H1 (cell line): ENCODE data around the gene ATP1A3.

Experiments
- CBX5 ChIP-seq: fragments of 300-800, 300-1000 bp; sonication (generic); IDR thresholded peaks from 2 replicates; pipeline ENCODE4 v1.7.1; 2016; ENCODE audit warnings: antibody characterized with exemption, low read length, low read depth
- CTCF ChIP-seq, 3 experiments: IDR thresholded peaks; 1 replicate in 2 of 3; 2 replicates in 1 of 3; pipeline versions ENCODE4 v1.5.1 to v1.6.1; 2011; ENCODE audit warnings: low read length in 3 of 3, mild to moderate bottlenecking in 3 of 3, inconsistent platforms in 2 of 3, low read depth in 1 of 3, moderate library complexity in 1 of 3; ENCODE audit not compliant: insufficient read depth in 1 of 3; ENCODE audit errors: control extremely low read depth in 1 of 3
- EP300 ChIP-seq, 2 experiments: IDR thresholded peaks; 1 replicate in 1 of 2; 2 replicates in 1 of 2; pipeline ENCODE4 v1.6.1; 2011 to 2012; ENCODE audit warnings: low read depth in 2 of 2, low read length in 2 of 2, mild to moderate bottlenecking in 2 of 2, borderline replicate concordance in 1 of 2, inconsistent platforms in 1 of 2, moderate library complexity in 1 of 2
- EZH2 ChIP-seq: fragments of 200-600 bp; sonication (generic); IDR thresholded peaks from 2 replicates; pipeline ENCODE4 v1.7.1; 2012; ENCODE audit warnings: low read depth, mild to moderate bottlenecking, moderate library complexity, low read length, inconsistent platforms; ENCODE audit not compliant: severe bottlenecking
- GTF2F1 ChIP-seq: IDR thresholded peaks from 2 replicates; pipeline ENCODE4 v1.6.1; 2012; ENCODE audit warnings: low read depth, low read length, improper control_type of control experiment, borderline replicate concordance
- JUN ChIP-seq: IDR thresholded peaks from 2 replicates; pipeline ENCODE4 v1.6.1; 2011; ENCODE audit warnings: low read depth, mild to moderate bottlenecking, improper control_type of control experiment, low read length
- KDM1A ChIP-seq: fragments of 200-600, 300-600 bp; sonication (generic); IDR thresholded peaks from 2 replicates; pipeline ENCODE4 v1.7.1; 2016; ENCODE audit warnings: mild to moderate bottlenecking, low read length, borderline replicate concordance
- POLR2AphosphoS5 ChIP-seq: IDR thresholded peaks from 2 replicates; pipeline ENCODE4 v1.6.1; 2011; ENCODE audit warnings: low read depth, low read length
- TCF12 ChIP-seq: IDR thresholded peaks from 2 replicates; pipeline ENCODE4 v1.6.1; 2011; ENCODE audit warnings: low read depth, mild to moderate bottlenecking, low read length

- TF ChIP-seq CBX5: no peak
- no peak for TF ChIP-seq TCF12
- no peak for TF ChIP-seq KDM1A
- no peak for TF ChIP-seq EP300 (IDR thresholded peaks at IDR 0.05; ENCODE audit: borderline replicate concordance in 1 of 2, low read depth in 2 of 2, low read length in 2 of 2)
- TF ChIP-seq POLR2AphosphoS5: no peak
- no peak for TF ChIP-seq EZH2
- no peak for TF ChIP-seq GTF2F1
- no peak for TF ChIP-seq CTCF (IDR thresholded peaks at IDR 0.05; ENCODE audit: control extremely low read depth in 1 of 3, insufficient read depth in 1 of 3, low read depth in 1 of 3, low read length in 3 of 3)
- no peak for TF ChIP-seq JUN
Measured at GRCh38 chr19:41947091-41947490, 46.9 kb downstream of the ATP1A3 start.
